Fibroblast of mammary gland (primary cell): ENCODE measurements around the gene TREML4.

Source experiments
- DNase-seq: peaks from one replicate; pipeline ENCODE4 v3.0.0-alpha.2; 2010; ENCODE audit warnings: low read depth
- H3K4me3 ChIP-seq: 2 replicates; pipeline ENCODE4 v1.5.1; 2011; ENCODE audit warnings: low read depth, mild to moderate bottlenecking, low read length, moderate library complexity; ENCODE audit not compliant: control insufficient read depth
- TF ChIP-seq, protein P1 (sequence below): conservative IDR thresholded peaks from 2 replicates; pipeline ENCODE4 v1.5.1; 2011; ENCODE audit warnings: low read depth, low read length, inconsistent platforms; ENCODE audit not compliant: control insufficient read depth, insufficient read depth

Gene TREML4

DNA sequence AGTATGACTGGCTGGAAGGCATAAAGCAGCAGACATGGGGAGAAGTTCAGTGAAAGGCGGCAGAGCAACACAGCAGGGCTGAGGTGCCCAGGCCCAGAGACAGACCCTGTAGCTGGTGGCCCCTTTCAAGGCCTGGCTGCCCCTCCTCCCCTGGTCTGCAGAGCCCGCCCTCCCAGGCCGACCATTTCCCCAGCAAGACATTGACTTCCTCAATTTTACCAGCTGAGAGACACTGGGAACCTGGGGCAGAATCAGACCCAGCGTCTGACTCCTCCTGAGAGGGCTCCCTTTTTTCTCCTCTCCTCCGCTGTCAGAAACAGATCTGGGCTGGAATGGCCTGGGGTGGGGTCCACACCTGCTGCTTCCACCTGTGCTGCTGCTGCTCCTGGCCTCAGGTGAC, at the start of gene TREML4:
TREML4 (plus strand) TSS at position 254 of the 400 bp plus-strand sequence; CDS start at position 333, 79 bp downstream.
- TF ChIP-seq, protein P1, sequence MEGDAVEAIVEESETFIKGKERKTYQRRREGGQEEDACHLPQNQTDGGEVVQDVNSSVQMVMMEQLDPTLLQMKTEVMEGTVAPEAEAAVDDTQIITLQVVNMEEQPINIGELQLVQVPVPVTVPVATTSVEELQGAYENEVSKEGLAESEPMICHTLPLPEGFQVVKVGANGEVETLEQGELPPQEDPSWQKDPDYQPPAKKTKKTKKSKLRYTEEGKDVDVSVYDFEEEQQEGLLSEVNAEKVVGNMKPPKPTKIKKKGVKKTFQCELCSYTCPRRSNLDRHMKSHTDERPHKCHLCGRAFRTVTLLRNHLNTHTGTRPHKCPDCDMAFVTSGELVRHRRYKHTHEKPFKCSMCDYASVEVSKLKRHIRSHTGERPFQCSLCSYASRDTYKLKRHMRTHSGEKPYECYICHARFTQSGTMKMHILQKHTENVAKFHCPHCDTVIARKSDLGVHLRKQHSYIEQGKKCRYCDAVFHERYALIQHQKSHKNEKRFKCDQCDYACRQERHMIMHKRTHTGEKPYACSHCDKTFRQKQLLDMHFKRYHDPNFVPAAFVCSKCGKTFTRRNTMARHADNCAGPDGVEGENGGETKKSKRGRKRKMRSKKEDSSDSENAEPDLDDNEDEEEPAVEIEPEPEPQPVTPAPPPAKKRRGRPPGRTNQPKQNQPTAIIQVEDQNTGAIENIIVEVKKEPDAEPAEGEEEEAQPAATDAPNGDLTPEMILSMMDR, result no peak
- H3K4me3 ChIP-seq, result no peak within 1 kb of the TSS
- no peak for DNase-seq

DNA sequence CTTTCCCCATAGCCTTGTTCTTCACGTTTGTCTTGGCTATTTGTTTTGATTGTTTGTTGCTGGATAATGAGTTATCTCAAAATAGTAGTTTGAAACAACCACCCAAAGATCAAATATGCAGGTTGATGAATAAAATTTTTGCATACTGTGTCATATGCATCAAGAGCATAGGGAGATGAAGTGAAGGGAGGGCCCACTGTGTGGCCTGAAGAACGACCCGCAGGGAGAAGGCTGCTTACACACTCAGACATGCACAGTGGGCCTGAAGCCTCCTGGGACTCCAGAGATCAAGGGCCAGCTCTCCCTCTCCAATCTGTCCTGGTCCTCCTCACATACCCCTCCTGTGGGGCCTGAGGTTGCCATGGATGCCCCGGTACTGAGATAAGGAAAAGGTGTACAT, 49.0 kb upstream of the TREML4 start:
- no peak for DNase-seq
- H3K4me3 ChIP-seq, result no peak overlapping the region
- TF ChIP-seq, protein P1, result no peak

DNA sequence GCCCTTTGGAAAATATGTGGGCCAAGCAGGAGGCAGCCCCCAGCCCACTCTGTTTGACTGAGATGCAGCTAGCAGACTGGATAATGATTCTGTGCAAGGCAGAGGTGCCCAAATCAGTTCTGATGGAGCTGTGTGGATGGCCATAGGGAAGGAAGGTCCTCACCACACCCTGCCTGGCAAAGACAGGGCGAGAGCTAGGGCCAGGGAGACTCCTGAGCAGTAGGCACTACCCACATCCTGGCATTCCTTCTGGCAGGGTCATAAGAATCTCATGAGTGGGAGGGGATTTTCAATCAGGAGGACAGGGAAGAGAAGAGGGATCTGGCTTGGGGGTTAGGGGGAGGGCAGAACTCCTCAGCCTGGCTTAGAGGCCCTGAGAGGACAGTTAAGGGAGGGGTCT, 46.6 kb upstream of the TREML4 start:
- H3K4me3 ChIP-seq, result no peak overlapping the region
- TF ChIP-seq, protein P1, result no peak
- no peak for DNase-seq

DNA sequence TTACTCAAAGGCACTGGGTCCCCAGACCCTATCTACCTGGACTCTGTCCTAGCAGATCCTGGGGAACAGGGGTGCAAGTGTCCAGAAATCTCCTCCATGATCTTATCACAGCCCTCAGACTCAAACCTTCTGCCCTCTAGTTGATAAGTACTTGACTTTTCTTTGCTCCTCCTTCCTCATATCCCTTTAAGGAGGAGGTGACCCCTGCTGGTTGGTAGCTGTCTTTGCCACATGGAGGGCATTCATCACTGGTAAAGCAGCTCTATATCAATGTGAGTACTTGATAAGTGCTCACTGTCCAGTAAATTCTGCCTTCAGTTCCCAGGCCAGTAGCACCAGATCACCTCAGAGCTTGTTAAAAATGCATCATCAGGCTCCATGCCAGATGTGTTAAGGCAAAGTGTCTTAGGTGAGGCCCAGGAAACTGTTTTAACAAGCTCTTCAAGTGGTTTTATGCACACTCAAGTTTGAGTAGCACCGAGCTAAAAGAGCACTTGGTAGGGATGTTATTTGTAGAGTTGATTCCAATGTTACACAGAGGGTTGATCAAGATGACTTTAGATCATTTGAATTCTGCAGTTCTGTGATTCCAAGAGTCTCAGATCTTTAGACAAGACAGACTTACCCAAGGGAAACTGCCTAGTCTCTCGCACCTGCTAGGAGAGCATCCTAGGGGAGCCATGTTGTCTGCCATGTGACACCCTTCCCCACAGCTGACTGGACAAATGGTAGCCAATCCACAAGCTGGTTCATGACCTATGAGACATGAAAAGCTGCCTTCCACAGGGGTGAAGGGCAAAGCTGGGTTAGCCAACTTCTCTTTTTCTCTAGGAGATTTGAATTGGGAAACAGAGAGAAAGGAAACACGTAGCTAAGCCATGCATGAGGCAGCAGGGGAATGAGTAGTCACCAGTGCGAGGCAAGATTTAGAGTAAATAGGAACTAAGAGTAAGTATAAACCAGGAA, 45.8 kb upstream of the TREML4 start:
- peak; percentile 54 for DNase-seq
- H3K4me3 ChIP-seq, result no peak overlapping the region
- TF ChIP-seq, protein P1, result peak; percentile 60

GRCh38 chr6:41184761-41185160, 43.4 kb upstream of the TREML4 start:
- no peak for DNase-seq
- no peak overlapping the region for H3K4me3 ChIP-seq
- TF ChIP-seq, protein P1, result no peak

GRCh38 chr6:41186031-41186562, 42.1 kb upstream of the TREML4 start:
- H3K4me3 ChIP-seq, result no peak overlapping the region
- TF ChIP-seq, protein P1, result no peak
- DNase-seq, result no peak
